ENCODE measurements around the gene SPG7.
"Not testable (repeated sequence)": the region's sequence is repeated elsewhere in the genome, so short reads cannot be mapped to it uniquely, and the experiment has no call there.

The SPG7 gene

GRCh38 chr16:89562939-89563338, 54.7 kb downstream of the SPG7 start:
- peak in 10 of 56 donors; percentile 4 to 51 (median 24) for DNase-seq

- DNase-seq, result no peak
Observed at GRCh38 chr16:89563639-89564392, 55.6 kb downstream of the SPG7 start.

GRCh38 chr16:89564476-89565255, 56.5 kb downstream of the SPG7 start:
- no peak for DNase-seq

DNA sequence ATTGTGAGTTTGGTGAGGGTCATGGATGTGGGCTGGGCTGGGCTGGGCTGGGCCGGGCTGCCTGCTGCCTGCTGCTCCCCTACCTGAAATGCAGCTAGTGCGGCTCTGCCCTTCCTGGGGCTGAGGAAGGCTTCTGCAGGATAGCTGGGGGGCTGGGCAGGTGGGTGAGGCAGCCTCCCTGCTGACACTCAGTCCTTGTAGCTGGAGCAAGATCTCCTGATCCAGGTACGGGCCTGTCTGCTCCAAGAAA, 57.0 kb downstream of the SPG7 start:
- no peak for DNase-seq

DNA sequence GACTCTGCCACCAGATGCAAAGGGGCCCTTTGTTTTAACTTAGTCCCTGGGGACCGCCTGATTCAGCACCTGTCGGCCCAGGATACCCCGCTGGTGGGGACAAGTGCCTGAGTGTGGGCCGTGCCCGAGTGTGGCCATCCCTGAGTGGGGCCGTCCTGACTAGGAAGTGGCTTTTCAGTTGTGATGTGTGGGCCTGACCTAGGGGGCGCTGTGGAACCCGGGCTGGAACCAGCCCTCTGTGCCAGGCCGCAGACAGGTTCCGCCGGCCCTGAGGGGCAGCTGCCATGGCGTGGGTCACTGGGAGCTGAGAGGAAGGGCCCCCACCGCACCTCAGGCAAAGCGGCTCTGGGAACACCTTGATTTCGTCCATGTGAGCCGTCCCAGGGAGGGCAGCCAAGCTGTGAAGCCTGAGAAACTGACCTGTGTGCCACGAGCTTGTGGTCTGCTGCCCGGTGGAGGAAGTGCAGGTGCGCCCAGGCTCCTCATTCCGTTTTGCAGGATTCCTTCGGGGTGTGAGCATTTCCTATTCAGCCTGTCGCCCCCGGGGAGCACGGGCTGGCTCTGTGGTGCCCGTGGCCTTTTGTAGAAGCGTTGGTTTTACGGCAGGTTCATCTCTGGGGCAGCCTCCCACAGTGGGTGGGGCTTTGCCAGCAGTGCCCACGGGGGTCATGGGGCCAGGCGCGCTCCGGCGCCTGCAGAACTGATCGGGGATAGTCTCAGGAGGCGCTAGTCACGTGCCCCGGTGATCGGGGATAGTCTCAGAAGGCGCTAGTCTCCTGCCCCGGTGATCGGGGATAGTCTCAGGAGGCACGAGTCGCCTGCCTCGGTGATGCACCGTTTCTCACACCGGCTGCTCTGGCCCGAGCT, 57.5 kb downstream of the SPG7 start:
- DNase-seq, result peak in 25 of 56 donors; percentile 9 to 60 (median 28)

- no peak for DNase-seq
Observed at GRCh38 chr16:89567656-89568594, 59.7 kb downstream of the SPG7 start.

DNA sequence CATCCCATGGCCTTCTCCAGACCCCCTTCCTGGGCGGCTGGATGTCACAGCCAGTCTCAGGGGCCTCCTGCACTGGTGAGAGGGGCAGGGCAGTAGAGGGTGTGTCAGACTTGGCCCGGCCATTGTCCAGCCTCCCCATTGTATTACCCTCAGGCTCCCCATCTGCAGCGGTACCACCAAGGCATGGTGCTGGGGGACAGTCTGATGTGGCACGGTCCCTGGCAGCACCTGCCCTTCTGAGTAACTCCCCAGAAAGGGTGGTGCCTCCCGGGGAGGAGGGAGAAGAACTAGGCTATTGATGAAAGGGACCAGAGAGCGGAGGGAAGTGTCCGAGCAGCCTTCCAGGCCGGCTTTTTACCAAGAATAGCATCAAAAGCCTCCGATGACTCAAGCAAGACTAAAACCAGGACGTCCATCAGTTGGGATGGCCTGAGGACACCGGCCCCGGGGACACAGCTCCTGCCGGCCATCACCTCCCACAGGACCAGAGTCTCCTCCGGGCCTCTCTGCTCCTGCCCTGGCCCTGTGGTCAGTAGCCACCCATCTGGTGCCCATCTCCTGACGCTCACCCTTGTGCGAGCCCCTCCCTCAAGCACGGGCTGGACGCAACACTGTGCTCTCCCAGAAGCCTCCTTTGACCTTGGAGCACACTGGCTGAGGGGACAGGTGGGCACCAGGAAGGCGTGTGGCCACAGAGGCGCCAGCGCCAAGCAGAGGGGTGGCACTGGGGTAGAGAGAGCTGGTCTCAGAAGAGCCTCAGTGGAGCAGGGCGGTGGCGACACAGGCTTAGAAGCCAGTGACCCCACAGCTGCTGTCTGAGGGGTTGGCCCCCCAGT, 61.5 kb downstream of the SPG7 start:
- DNase-seq, result no peak

- no peak for DNase-seq
Observed at GRCh38 chr16:89570342-89570923, 62.2 kb downstream of the SPG7 start.

DNA sequence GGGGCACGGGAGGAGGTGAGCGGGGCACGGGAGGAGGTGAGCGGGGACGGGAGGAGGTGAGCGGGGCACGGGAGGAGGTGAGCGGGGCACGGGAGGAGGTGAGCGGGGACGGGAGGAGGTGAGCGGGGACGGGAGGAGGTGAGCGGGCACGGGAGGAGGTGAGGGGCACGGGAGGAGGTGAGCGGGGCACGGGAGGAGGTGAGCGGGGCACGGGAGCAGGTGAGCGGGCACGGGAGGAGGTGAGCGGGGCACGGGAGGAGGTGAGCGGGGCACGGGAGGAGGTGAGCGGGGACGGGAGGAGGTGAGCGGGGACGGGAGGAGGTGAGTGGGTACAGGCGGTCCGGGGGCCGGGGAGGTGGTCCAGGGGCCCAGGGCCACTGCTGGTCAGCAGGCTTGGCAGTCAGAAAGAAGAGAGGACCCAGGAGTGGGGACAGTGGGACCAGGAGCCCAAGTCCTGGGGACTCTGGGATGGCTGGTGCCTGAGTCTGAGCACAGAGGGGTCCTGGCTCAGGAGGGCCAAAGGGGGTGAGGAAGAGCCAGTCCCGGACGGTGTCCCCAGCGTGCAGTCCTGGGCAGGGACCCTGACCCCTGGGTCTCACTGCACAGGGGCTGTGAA, 62.9 kb downstream of the SPG7 start:
- not testable (repeated sequence) for DNase-seq

GRCh38 chr16:89571636-89572035, 63.4 kb downstream of the SPG7 start:
- DNase-seq, result no peak

DNA sequence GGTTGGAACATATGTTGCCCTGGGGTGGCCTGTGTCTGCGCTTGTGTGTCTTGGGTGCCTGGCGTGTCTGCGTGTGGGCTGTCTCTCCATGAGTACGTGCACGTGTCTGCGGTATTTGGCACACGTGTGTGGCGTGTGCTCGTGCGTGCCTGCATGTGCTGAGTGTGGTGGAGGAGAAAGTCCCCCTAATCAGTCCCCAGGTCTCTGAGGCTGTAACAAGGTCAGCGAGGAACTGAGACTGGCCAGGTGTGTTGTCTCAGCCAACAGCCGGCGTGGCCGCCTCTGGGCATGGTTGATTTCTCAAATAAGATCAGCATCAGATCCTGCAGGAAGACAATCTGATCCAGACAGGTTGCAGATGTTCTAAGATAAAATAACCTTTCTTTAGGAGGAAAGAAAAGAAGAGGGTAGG, 63.9 kb downstream of the SPG7 start:
- no peak for DNase-seq

DNA sequence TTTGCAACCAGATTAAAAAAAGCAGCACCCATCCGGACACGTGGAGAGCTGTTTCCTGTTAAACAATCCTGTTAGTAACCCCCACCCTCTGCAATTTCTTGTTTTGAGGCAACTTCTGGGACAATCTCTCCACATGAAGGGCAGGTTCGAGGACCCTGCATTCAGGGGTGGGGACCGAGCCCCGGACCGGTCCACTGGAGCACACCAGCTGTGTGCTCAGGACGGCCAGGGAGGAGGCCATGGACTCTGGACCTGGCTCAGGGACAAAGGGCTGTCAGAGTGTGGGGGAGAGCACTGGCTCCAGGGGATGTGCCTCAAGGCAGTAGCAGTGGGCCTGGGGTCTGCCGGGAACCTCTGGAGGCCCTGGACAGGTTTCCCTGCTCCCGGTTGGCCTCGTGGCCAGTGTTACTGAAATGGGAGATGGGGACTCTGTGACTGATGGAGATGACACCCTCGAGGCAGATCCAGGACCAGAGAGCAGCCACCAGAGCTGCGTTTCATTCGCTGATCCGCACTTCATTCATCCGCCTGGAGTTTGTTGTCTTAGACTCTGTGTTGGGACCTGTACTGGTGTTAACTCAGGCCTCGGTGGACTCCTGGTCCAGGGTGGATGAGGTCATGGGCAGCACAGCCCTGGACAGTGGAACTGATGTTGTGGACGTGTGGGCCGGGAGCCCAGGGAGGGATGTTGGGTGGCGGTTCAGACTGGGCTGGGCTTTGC, 64.4 kb downstream of the SPG7 start:
- DNase-seq, result no peak

DNA sequence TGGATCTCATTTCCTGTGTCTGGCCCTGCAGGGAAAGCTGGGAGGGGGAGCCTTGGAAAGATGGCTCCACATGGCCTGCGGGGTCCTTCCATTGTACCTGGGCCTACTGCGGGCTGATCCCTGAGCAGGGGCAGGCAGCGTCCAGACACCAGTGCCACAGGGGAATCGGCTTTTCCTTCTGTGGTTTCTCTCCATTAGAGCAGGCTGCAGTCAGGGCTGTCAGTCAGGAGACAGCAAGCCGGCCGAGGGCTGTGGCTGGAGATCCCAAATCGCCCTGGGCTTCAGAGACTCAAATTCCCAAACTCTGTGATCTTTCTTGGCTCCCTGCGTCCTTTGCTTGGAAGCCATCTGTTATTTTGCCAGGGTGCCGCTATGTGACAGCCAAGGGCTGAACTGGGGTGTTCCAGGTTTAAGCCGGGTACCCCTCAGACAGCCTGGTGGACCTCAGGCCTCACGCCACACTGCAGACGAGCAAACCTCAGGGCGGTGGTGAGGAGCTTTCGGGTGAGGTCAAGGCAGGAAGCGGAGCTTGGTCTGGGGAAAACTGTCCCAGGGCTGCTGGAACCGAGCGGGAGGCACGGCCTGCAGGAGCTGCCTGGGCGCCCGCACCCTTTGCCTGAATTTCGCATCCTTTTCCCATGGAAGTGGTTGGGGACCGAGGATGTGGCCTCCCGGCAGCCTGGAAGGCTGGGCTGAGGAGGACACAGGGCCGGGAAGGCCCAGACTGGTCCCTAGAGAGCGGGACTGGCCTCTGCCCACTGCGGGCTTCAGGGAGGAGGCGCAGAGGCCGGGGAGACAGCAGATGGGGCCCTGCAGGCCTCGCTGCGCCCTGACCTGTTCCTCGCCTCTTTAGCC, 65.8 kb downstream of the SPG7 start:
- no peak for DNase-seq

GRCh38 chr16:89574681-89575246, 66.6 kb downstream of the SPG7 start:
- DNase-seq, result no peak

- DNase-seq, result no peak
Observed at GRCh38 chr16:89575247-89576152, 67.3 kb downstream of the SPG7 start, which contains the start of gene CPNE7. Gene CPNE7 (plus strand): TSS chr16:89575758. CDS start chr16:89575898, 140 bp downstream.
